PC-9 (cell line): Measurements from ENCODE around the gene TUBGCP2.

Experiments used
- CTCF ChIP-seq: fragments of 200-600 bp; sonication (generic); conservative IDR thresholded peaks from 2 replicates; pipeline ENCODE4 v1.6.1; 2017; ENCODE audit warnings: mixed run types, antibody characterized with exemption, mild to moderate bottlenecking, moderate library complexity
- EZH2 ChIP-seq: fragments of 200-600 bp; sonication (generic); IDR thresholded peaks from 2 replicates; pipeline ENCODE4 v1.8.0; 2017; ENCODE audit warnings: antibody characterized with exemption, low read depth

DNA sequence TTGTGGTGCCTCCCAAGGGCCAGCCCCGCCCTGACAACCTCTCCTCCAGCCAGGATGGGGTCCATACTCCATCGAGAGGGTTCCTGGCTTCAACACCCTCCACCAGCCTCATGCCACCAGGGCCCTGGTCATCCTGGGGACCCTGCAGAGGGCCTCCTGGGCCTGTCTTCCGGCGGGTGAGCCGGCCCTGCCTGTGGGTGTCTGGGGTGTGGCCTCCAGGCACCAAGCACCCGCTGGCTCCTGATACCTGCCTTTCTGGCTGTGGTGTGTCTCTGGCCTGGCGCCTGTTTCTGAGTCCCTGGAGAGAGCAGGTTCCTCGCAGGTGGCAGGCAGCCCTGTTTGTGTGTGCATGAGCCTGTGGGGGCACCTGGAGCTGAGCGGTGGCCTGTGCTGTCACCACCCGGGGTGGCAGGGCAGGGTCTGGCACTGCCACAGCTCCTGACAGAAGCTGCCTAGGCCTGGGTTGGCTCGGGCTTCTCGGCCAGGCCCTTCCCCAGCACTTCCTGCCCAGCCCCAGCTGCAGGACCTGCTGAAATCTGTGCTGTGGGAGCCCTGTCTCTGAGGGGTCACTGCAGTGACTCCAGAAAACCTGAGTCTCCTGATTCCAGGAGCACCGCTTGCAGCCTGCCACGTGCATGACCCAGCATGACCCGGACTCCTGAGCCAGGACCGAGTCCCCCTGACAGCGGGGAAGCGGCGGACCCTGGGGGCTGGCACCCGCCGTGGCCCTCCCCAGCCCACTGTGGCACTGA, 50.4 kb downstream of the TUBGCP2 start:
- TF ChIP-seq EZH2 (no peak), CTCF (no peak)
